HFF-Myc (cell line): ENCODE data around the gene PIEZO2.
"Not testable (repeated sequence)": the region's sequence is repeated elsewhere in the genome, so short reads cannot be mapped to it uniquely, and the experiment has no call there.

Experiments used
- DNase-seq: peaks from one replicate; pipeline ENCODE4 v3.0.0-alpha.2; 2011; ENCODE audit warnings: low read depth; ENCODE audit errors: extremely low read depth
- H3K4me3 ChIP-seq: replicated peaks from 2 replicates; pipeline ENCODE4 v1.5.1; 2011; ENCODE audit warnings: low read depth, mild to moderate bottlenecking, control low read depth, low read length
- TF ChIP-seq, protein P1 (sequence below): IDR thresholded peaks from 2 replicates; pipeline ENCODE4 v1.5.1; 2012; ENCODE audit warnings: mild to moderate bottlenecking, low read depth, low read length, control low read depth; ENCODE audit errors: missing control alignments

The PIEZO2 gene

DNA sequence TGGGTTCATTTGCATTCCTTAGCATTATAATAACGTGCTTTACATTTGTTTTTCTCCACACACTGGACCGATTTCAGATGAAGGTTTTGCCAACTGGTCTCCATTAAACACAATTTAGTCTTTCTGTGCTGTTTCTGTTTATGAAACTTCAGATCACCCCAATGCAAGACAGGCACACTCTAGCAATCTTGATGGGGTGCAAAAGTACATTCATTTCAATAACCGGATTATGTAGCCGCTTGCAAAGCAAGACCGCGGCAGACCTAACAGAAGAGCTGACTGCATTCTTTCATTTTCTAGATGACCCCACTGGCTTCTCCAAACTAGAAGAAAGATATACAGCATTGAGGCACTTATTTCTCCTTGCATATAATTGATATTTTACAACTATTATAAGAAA lies 301.5 kb downstream of the PIEZO2 start:
- no peak overlapping the region for H3K4me3 ChIP-seq
- no peak for DNase-seq
- TF ChIP-seq, protein P1, sequence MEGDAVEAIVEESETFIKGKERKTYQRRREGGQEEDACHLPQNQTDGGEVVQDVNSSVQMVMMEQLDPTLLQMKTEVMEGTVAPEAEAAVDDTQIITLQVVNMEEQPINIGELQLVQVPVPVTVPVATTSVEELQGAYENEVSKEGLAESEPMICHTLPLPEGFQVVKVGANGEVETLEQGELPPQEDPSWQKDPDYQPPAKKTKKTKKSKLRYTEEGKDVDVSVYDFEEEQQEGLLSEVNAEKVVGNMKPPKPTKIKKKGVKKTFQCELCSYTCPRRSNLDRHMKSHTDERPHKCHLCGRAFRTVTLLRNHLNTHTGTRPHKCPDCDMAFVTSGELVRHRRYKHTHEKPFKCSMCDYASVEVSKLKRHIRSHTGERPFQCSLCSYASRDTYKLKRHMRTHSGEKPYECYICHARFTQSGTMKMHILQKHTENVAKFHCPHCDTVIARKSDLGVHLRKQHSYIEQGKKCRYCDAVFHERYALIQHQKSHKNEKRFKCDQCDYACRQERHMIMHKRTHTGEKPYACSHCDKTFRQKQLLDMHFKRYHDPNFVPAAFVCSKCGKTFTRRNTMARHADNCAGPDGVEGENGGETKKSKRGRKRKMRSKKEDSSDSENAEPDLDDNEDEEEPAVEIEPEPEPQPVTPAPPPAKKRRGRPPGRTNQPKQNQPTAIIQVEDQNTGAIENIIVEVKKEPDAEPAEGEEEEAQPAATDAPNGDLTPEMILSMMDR, result no peak

DNA sequence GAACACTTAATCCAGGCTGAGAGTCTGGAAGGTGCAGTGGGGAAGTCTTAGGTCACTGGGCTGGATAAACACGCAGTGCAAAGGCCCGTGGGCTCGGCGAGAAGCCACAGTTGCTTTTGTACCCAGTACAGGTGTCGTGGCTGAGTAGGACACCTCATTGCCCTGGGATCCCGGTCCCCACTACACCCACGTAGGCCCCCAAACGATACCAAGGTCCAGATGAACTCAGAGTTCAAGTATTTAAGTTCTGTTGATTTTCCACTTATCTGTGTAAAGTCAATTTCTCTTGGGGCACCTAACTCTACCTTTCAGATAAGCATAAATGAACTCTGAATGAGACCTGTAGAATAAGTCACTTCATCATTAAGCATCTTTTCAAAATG lies 302.0 kb downstream of the PIEZO2 start:
- no peak overlapping the region for H3K4me3 ChIP-seq
- TF ChIP-seq, protein P1, result no peak
- DNase-seq, result no peak

DNA sequence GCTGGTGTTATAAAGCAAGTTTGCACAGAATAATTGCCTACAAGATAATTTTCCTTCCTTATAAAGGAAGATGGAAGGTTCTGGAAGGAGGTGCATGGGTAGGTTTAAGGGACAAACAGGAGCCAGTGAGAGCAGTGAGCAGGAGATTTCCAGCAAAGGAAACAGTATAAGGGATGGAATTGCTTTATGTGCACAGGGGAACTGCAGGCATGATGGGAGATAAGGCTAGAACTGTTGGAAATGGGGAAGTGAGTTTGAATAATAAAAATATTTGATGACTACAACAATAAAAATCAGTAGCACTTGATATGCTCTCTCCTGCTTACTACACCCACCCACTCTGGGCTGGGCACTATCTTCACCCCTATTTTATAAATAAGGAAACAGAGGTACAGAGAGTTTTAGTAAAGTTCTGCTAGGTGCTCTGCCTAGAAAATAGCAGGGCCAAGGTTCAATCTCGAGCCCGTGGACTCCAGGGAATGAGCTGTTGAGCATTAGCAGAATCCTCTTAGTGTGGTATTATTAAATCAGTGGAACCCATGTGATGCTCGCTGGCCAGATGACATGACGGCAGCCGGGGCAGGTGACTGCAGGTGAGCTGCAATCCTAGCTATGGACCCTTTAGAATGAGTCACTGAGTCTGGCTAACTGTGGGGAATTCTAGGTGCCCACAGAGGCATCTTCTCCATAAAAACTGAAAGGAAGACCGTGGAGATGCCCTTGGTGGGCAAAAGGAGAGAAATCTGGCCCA lies 302.5 kb downstream of the PIEZO2 start:
- TF ChIP-seq, protein P1, result no peak
- H3K4me3 ChIP-seq, result no peak overlapping the region

DNA sequence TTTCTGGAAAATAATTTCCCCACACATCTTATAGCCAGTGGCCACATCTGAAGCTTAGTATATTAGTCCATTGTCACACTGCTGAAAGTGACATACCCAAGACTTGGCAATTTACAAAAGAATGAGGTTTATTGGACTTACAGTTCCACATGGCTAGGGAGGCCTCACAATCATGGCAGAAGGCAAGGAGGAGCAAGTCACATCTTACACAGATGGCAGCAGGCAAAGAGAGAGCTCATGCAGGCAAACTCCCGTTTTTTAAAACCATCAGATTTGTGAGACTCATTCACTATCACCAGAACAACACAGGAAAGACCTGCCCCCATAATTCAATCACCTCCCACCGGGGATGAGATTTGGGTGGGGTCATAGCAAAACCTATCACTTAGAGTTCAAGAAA lies 303.3 kb downstream of the PIEZO2 start:
- not testable (repeated sequence) for H3K4me3 ChIP-seq, DNase-seq

More for the DNA sequence above, 302.5 kb downstream of the PIEZO2 start:
- DNase-seq, result no peak

DNA sequence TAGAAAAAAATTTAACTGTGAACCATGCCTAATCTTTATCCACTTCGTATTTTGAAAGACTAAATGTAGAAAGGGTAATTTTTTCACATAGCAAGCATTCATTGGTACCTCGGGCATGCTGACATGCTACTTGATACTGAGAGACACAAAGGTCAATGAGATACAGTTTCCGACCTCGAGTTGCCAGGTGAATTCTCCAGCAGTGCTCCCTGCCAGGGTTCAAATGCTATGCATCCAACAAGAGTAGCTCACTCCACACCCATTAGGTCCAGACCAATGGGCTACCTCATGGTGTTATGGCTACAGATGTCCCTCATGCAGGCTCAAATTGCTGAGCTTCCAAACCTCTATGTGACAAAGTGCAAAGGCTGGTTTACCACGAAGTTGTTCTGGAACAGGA lies 305.8 kb downstream of the PIEZO2 start:
- TF ChIP-seq, protein P1, result no peak
- no peak for DNase-seq
- H3K4me3 ChIP-seq, result no peak overlapping the region

DNA sequence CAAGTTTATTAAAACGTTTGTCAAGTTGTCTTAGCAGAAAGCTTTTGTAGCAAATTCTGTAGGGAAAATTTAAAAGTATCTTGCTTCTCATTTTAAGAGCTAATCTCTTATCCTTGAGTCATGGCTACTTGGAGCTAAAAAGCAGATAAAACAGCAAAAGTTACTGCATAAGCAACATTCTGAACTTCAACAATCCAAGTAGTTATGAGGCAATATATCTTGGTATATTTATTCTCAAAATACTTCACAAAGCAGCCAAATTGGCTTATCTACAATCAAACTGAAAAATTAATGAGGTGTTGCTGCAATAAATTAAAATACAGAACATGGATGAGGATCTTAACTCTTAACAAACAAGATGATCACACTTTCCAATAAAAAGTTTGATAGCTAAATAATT lies 306.5 kb downstream of the PIEZO2 start:
- TF ChIP-seq, protein P1, result no peak
- H3K4me3 ChIP-seq, result no peak overlapping the region
- DNase-seq, result no peak

DNA sequence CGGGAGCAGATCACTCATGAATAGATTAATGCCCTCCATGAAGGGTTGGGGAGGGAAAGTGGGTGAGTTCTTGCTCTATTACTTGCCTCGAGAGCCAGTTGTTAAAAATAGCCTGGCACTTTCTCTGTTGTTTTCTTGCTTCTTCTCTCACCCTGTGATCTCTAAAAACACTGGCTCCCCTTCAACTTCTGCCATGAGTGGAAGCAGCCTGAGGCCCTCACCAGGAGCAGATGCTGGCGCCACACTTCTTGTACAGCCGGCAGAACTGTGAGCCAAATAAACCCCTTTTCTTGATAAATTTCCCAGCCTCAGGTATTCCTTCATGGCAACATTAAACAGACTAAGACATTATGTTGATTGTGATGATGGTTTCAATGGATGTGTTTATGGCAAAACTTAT lies 307.0 kb downstream of the PIEZO2 start:
- no peak for DNase-seq
- no peak overlapping the region for H3K4me3 ChIP-seq
- TF ChIP-seq, protein P1, result no peak
